ENCODE measurements around the gene ERC1.
A peak's percentile ranks its signal among the peaks of the same experiment; 100 is the strongest.

Gene ERC1

GRCh38 chr12:1536817-1537216 lies 545.8 kb downstream of the ERC1 start:
- H3K23ac ChIP-seq (ENCODE audit: low read length in 2 of 2): no peak overlapping the region
- H3K36me3 ChIP-seq (ENCODE audit: control insufficient read depth in 1 of 2, insufficient read depth in 2 of 2, low read depth in 1 of 2, low read length in 2 of 2): peaks cover 0 to 3% of the 10 kb centered on the region in 2 experiments
- no peak overlapping the region for H2BK12ac ChIP-seq (ENCODE audit: low read length in 2 of 2)
- H2AFZ ChIP-seq (ENCODE audit: low read depth, low read length): no peak overlapping the region
- no peak overlapping the region for H2BK5ac ChIP-seq (ENCODE audit: low read depth, low read length, poor library complexity, severe bottlenecking)
- no peaks in the 10 kb centered on the region for H3K9me3 ChIP-seq (ENCODE audit: control insufficient read depth, low read length)
- H4K91ac ChIP-seq (ENCODE audit: low read length): no peak overlapping the region
- H3K4me2 ChIP-seq (ENCODE audit: low read length, poor library complexity, severe bottlenecking): no peak overlapping the region
- H3K27me3 ChIP-seq (ENCODE audit: control insufficient read depth in 1 of 2, insufficient read depth in 1 of 2, low read length in 2 of 2): no peaks in the 10 kb centered on the region
- peak; percentile 55 for DNase-seq
- no peak overlapping the region for H3K27ac ChIP-seq (ENCODE audit: low read length, poor library complexity, severe bottlenecking)
- no peak overlapping the region for H3K4ac ChIP-seq (ENCODE audit: low read depth in 1 of 2, low read length in 2 of 2)
- H3K9ac ChIP-seq (ENCODE audit: low read length): no peak overlapping the region
- H2BK120ac ChIP-seq (ENCODE audit: low read depth, low read length): no peak overlapping the region
- no peak overlapping the region for H2BK15ac ChIP-seq (ENCODE audit: low read depth, poor library complexity, severe bottlenecking)
- no peak overlapping the region for H3K14ac ChIP-seq (ENCODE audit: low read length in 2 of 2)
- H3K4me1 ChIP-seq (ENCODE audit: control insufficient read depth, insufficient read depth, low read depth, low read length): peaks cover 29% of the 10 kb centered on the region
- no peak overlapping the region for H2AK5ac ChIP-seq (ENCODE audit: low read length, severe bottlenecking)
- H3K4me3 ChIP-seq (ENCODE audit: insufficient read depth in 1 of 2, low read depth in 1 of 2, low read length in 2 of 2): no peak overlapping the region
- 94% methylated on average over 2 of the region's 4 CpGs for WGBS
- peaks cover 14% of the 10 kb centered on the region for H3K79me1 ChIP-seq (replicated peaks; ENCODE audit: low read length, poor library complexity, severe bottlenecking)
- no peak overlapping the region for H4K8ac ChIP-seq (ENCODE audit: low read length)
- H3K18ac ChIP-seq (ENCODE audit: low read depth in 1 of 2, low read length in 2 of 2): no peak overlapping the region

GRCh38 chr12:1539135-1539534 lies 548.1 kb downstream of the ERC1 start:
- H3K9ac ChIP-seq (ENCODE audit: low read length): no peak overlapping the region
- peaks cover 14% of the 10 kb centered on the region for H3K4me1 ChIP-seq (ENCODE audit: control insufficient read depth, insufficient read depth, low read depth, low read length)
- peak overlapping the region in 1 of 2 experiments; percentile 1 for H3K4me3 ChIP-seq (ENCODE audit: insufficient read depth in 1 of 2, low read depth in 1 of 2, low read length in 2 of 2)
- H2AFZ ChIP-seq (ENCODE audit: low read depth, low read length): no peak overlapping the region
- no peak overlapping the region for H3K4me2 ChIP-seq (ENCODE audit: low read length, poor library complexity, severe bottlenecking)
- no peak overlapping the region for H2BK120ac ChIP-seq (ENCODE audit: low read depth, low read length)
- WGBS: 97% methylated on average over 11 of the region's 11 CpGs
- no peaks in the 10 kb centered on the region for H3K9me3 ChIP-seq (ENCODE audit: control insufficient read depth, low read length)
- no peak overlapping the region for H2BK12ac ChIP-seq (ENCODE audit: low read length in 2 of 2)
- DNase-seq: no peak
- H3K79me1 ChIP-seq (replicated peaks; ENCODE audit: low read length, poor library complexity, severe bottlenecking): peaks cover 14% of the 10 kb centered on the region
- no peak overlapping the region for H3K14ac ChIP-seq (ENCODE audit: low read length in 2 of 2)
- peaks cover 3 to 5% of the 10 kb centered on the region in 2 experiments for H3K36me3 ChIP-seq (ENCODE audit: control insufficient read depth in 1 of 2, insufficient read depth in 2 of 2, low read depth in 1 of 2, low read length in 2 of 2)
- no peak overlapping the region for H2BK5ac ChIP-seq (ENCODE audit: low read depth, low read length, poor library complexity, severe bottlenecking)
- no peak overlapping the region for H2BK15ac ChIP-seq (ENCODE audit: low read depth, poor library complexity, severe bottlenecking)
- H3K27me3 ChIP-seq (ENCODE audit: control insufficient read depth in 1 of 2, insufficient read depth in 1 of 2, low read length in 2 of 2): no peaks in the 10 kb centered on the region
- no peak overlapping the region for H3K4ac ChIP-seq (ENCODE audit: low read depth in 1 of 2, low read length in 2 of 2)
- no peak overlapping the region for H3K18ac ChIP-seq (ENCODE audit: low read depth in 1 of 2, low read length in 2 of 2)
- H3K27ac ChIP-seq (ENCODE audit: low read length, poor library complexity, severe bottlenecking): no peak overlapping the region
- no peak overlapping the region for H2AK5ac ChIP-seq (ENCODE audit: low read length, severe bottlenecking)
- H4K8ac ChIP-seq (ENCODE audit: low read length): no peak overlapping the region
- H3K23ac ChIP-seq (ENCODE audit: low read length in 2 of 2): no peak overlapping the region
- H4K91ac ChIP-seq (ENCODE audit: low read length): no peak overlapping the region

GRCh38 chr12:1540690-1541089 lies 549.7 kb downstream of the ERC1 start:
- no peak overlapping the region for H3K9ac ChIP-seq (ENCODE audit: low read length)
- H3K14ac ChIP-seq (ENCODE audit: low read length in 2 of 2): no peak overlapping the region
- no peak overlapping the region for H3K18ac ChIP-seq (ENCODE audit: low read depth in 1 of 2, low read length in 2 of 2)
- no peak overlapping the region for H2BK5ac ChIP-seq (ENCODE audit: low read depth, low read length, poor library complexity, severe bottlenecking)
- H4K91ac ChIP-seq (ENCODE audit: low read length): no peak overlapping the region
- H3K4me1 ChIP-seq (ENCODE audit: control insufficient read depth, insufficient read depth, low read depth, low read length): peaks cover 6% of the 10 kb centered on the region
- H2AK5ac ChIP-seq (ENCODE audit: low read length, severe bottlenecking): no peak overlapping the region
- WGBS: 97% methylated on average over 6 of the region's 6 CpGs
- H3K36me3 ChIP-seq (ENCODE audit: control insufficient read depth in 1 of 2, insufficient read depth in 2 of 2, low read depth in 1 of 2, low read length in 2 of 2): peaks cover 3 to 5% of the 10 kb centered on the region in 2 experiments
- H4K8ac ChIP-seq (ENCODE audit: low read length): no peak overlapping the region
- no peak overlapping the region for H2BK15ac ChIP-seq (ENCODE audit: low read depth, poor library complexity, severe bottlenecking)
- H3K4me2 ChIP-seq (ENCODE audit: low read length, poor library complexity, severe bottlenecking): no peak overlapping the region
- H3K79me1 ChIP-seq (replicated peaks; ENCODE audit: low read length, poor library complexity, severe bottlenecking): peaks cover 14% of the 10 kb centered on the region
- DNase-seq: no peak
- no peak overlapping the region for H3K4me3 ChIP-seq (ENCODE audit: insufficient read depth in 1 of 2, low read depth in 1 of 2, low read length in 2 of 2)
- H3K27ac ChIP-seq (ENCODE audit: low read length, poor library complexity, severe bottlenecking): no peak overlapping the region
- H3K27me3 ChIP-seq (ENCODE audit: control insufficient read depth in 1 of 2, insufficient read depth in 1 of 2, low read length in 2 of 2): no peaks in the 10 kb centered on the region
- H3K23ac ChIP-seq (ENCODE audit: low read length in 2 of 2): no peak overlapping the region
- no peak overlapping the region for H2BK12ac ChIP-seq (ENCODE audit: low read length in 2 of 2)
- H2AFZ ChIP-seq (ENCODE audit: low read depth, low read length): no peak overlapping the region
- H2BK120ac ChIP-seq (ENCODE audit: low read depth, low read length): no peak overlapping the region
- no peak overlapping the region for H3K4ac ChIP-seq (ENCODE audit: low read depth in 1 of 2, low read length in 2 of 2)
- H3K9me3 ChIP-seq (ENCODE audit: control insufficient read depth, low read length): no peaks in the 10 kb centered on the region

GRCh38 chr12:1542599-1542998 lies 551.6 kb downstream of the ERC1 start:
- Histone ChIP-seq H2AFZ (ENCODE audit: low read depth, low read length) (no peak overlapping the region), H2BK12ac (ENCODE audit: low read length in 2 of 2) (no peak overlapping the region), H3K14ac (ENCODE audit: low read length in 2 of 2) (no peak overlapping the region), H3K23ac (ENCODE audit: low read length in 2 of 2) (no peak overlapping the region), H4K8ac (ENCODE audit: low read length) (no peak overlapping the region), H3K4me2 (ENCODE audit: low read length, poor library complexity, severe bottlenecking) (no peak overlapping the region), H3K18ac (ENCODE audit: low read depth in 1 of 2, low read length in 2 of 2) (no peak overlapping the region), H2AK5ac (ENCODE audit: low read length, severe bottlenecking) (no peak overlapping the region), H4K91ac (ENCODE audit: low read length) (no peak overlapping the region), H3K4me3 (ENCODE audit: insufficient read depth in 1 of 2, low read depth in 1 of 2, low read length in 2 of 2) (no peak overlapping the region), H3K36me3 (ENCODE audit: control insufficient read depth in 1 of 2, insufficient read depth in 2 of 2, low read depth in 1 of 2, low read length in 2 of 2) (peaks cover 13 to 18% of the 10 kb centered on the region in 2 experiments), H3K79me1 (replicated peaks; ENCODE audit: low read length, poor library complexity, severe bottlenecking) (peaks cover 12% of the 10 kb centered on the region), H3K27ac (ENCODE audit: low read length, poor library complexity, severe bottlenecking) (no peak overlapping the region), H3K4ac (ENCODE audit: low read depth in 1 of 2, low read length in 2 of 2) (no peak overlapping the region), H2BK15ac (ENCODE audit: low read depth, poor library complexity, severe bottlenecking) (no peak overlapping the region), H3K9me3 (ENCODE audit: control insufficient read depth, low read length) (no peaks in the 10 kb centered on the region), H2BK5ac (ENCODE audit: low read depth, low read length, poor library complexity, severe bottlenecking) (no peak overlapping the region), H2BK120ac (ENCODE audit: low read depth, low read length) (no peak overlapping the region), H3K4me1 (ENCODE audit: control insufficient read depth, insufficient read depth, low read depth, low read length) (peaks cover 4% of the 10 kb centered on the region), H3K9ac (ENCODE audit: low read length) (no peak overlapping the region), H3K27me3 (ENCODE audit: control insufficient read depth in 1 of 2, insufficient read depth in 1 of 2, low read length in 2 of 2) (no peaks in the 10 kb centered on the region)
- DNase-seq: no peak
- 97% methylated on average over 5 of the region's 7 CpGs for WGBS

Data from mesenchymal stem cell (in vitro differentiated cells and primary cell).